Ascending aorta (tissue), 2 donors: Measurements from ENCODE around the gene ROR1. TPM values are rescaled to one million over a fixed set of nuclear protein-coding genes. Genes with fewer than 3 reads are reported as not detected.

Experiments used
- DNase-seq, 2 donors: peaks; one replicate each; pipeline ENCODE4 v3.0.0-alpha.2; 2019; ENCODE audit warnings: low spot score in 2 of 2
- H3K27ac ChIP-seq, 2 donors: fragments of 200-600 bp; sonication (generic); one replicate each; pipeline ENCODE4 v1.5.1; 2016 to 2017; ENCODE audit warnings: mild to moderate bottlenecking in 1 of 2
- H3K27me3 ChIP-seq: fragments of 200-600 bp; sonication (generic); one replicate; pipeline ENCODE4 v1.5.1; 2017
- H3K36me3 ChIP-seq, 2 donors: fragments of 200-600 bp; sonication (generic); one replicate each; pipeline ENCODE4 v1.5.1; 2016
- H3K4me1 ChIP-seq, 2 donors: fragments of 200-600 bp; sonication (generic); one replicate each; pipeline ENCODE4 v1.5.1; 2016 to 2017; ENCODE audit warnings: mild to moderate bottlenecking in 1 of 2
- H3K4me3 ChIP-seq, 2 donors: fragments of 200-600 bp; sonication (generic); one replicate each; pipeline ENCODE4 v1.5.1; 2016 to 2017; ENCODE audit warnings: mild to moderate bottlenecking in 1 of 2
- H3K9me3 ChIP-seq, 2 donors: fragments of 200-600 bp; sonication (generic); one replicate each; pipeline ENCODE4 v1.5.1; 2016
- CTCF ChIP-seq, 3 experiments: fragments of 200-600 bp in 2 of 3; fragments of 450-650 bp in 1 of 3; sonication (generic) in 2 of 3; IDR thresholded peaks; one replicate each; pipeline ENCODE4 v1.5.1; 2016 to 2019; ENCODE audit warnings: antibody characterized with exemption in 3 of 3, mild to moderate bottlenecking in 1 of 3, moderate library complexity in 1 of 3
- intact Hi-C: fragments of 100-400 bp; cut with DNase I; formaldehyde crosslinking; loops from one replicate; pipeline ENCODE4 v1.15.1; 2023
- total RNA-seq: library from RNA; depleted of rRNA; stranded (reverse); fragments of >200 nt; gene quantifications from one replicate; pipeline ENCODE4 v1.1.0, GENCODE V29; 2016

The ROR1 gene
- total RNA-seq, 1 donor from 2014 or later: 115 TPM

GRCh38 chr1:63969441-63969901, 195.7 kb downstream of the ROR1 start:
- Histone ChIP-seq H3K4me3 (no peak overlapping the region), H3K9me3 (no peaks in the 10 kb centered on the region), H3K27ac (peak overlapping the region; percentile 73 to 74), H3K4me1 (peaks cover 3 to 39% of the 10 kb centered on the region in 2 donors), H3K36me3 (no peaks in the 10 kb centered on the region), H3K27me3 (no peaks in the 10 kb centered on the region)
- TF ChIP-seq CTCF (IDR thresholded peaks at IDR 0.05): no peak
- DNase-seq: no peak
- intact Hi-C loops: no loop called here

GRCh38 chr1:63971557-63971956, 197.7 kb downstream of the ROR1 start:
- TF ChIP-seq CTCF (IDR thresholded peaks at IDR 0.05): no peak
- H3K27ac ChIP-seq: peak overlapping the region; percentile 73 to 74
- H3K4me3 ChIP-seq: no peak overlapping the region
- no peak for DNase-seq
- no peaks in the 10 kb centered on the region for H3K36me3 ChIP-seq
- no peaks in the 10 kb centered on the region for H3K27me3 ChIP-seq
- no peaks in the 10 kb centered on the region for H3K9me3 ChIP-seq
- intact Hi-C loops: no loop called here
- H3K4me1 ChIP-seq: peaks cover 3 to 50% of the 10 kb centered on the region in 2 donors

GRCh38 chr1:63973005-63973419, 199.2 kb downstream of the ROR1 start:
- intact Hi-C loops: no loop called here

GRCh38 chr1:63974966-63975365, 201.1 kb downstream of the ROR1 start:
- no peak for TF ChIP-seq CTCF (IDR thresholded peaks at IDR 0.05)
- H3K36me3 ChIP-seq: no peaks in the 10 kb centered on the region
- no peak overlapping the region for H3K4me3 ChIP-seq
- H3K27me3 ChIP-seq: no peaks in the 10 kb centered on the region
- H3K4me1 ChIP-seq: peaks cover 3 to 29% of the 10 kb centered on the region in 2 donors
- intact Hi-C loops: no loop called here
- peak overlapping the region; percentile 44 to 78 for H3K27ac ChIP-seq
- no peaks in the 10 kb centered on the region for H3K9me3 ChIP-seq
- DNase-seq: no peak

More at GRCh38 chr1:63973005-63973419, 199.2 kb downstream of the ROR1 start:
- Histone ChIP-seq H3K27ac (peak overlapping the region; percentile 73 to 74), H3K4me1 (peaks cover 3 to 44% of the 10 kb centered on the region in 2 donors), H3K27me3 (no peaks in the 10 kb centered on the region), H3K4me3 (no peak overlapping the region), H3K9me3 (no peaks in the 10 kb centered on the region), H3K36me3 (no peaks in the 10 kb centered on the region)
- no peak for TF ChIP-seq CTCF (IDR thresholded peaks at IDR 0.05)
- no peak for DNase-seq

- no peaks in the 10 kb centered on the region for H3K9me3 ChIP-seq
- intact Hi-C loops: no loop called here
- DNase-seq: no peak
- H3K4me3 ChIP-seq: peak overlapping the region in 1 of 2 donors; percentile 1
- H3K4me1 ChIP-seq: peaks cover 3 to 28% of the 10 kb centered on the region in 2 donors
- H3K27me3 ChIP-seq: no peaks in the 10 kb centered on the region
- H3K27ac ChIP-seq: peak overlapping the region; percentile 44 to 78
- TF ChIP-seq CTCF (IDR thresholded peaks at IDR 0.05): no peak
- no peaks in the 10 kb centered on the region for H3K36me3 ChIP-seq
Observed at GRCh38 chr1:63975481-63975880, 201.7 kb downstream of the ROR1 start.

GRCh38 chr1:63976006-63976405, 202.2 kb downstream of the ROR1 start:
- intact Hi-C loops: no loop called here
- H3K9me3 ChIP-seq: no peaks in the 10 kb centered on the region
- no peaks in the 10 kb centered on the region for H3K27me3 ChIP-seq
- no peak overlapping the region for H3K4me3 ChIP-seq
- TF ChIP-seq CTCF (IDR thresholded peaks at IDR 0.05): no peak
- DNase-seq: no peak
- no peaks in the 10 kb centered on the region for H3K36me3 ChIP-seq
- H3K27ac ChIP-seq: peak overlapping the region; percentile 44 to 78
- peaks cover 3 to 28% of the 10 kb centered on the region in 2 donors for H3K4me1 ChIP-seq
